ENCODE measurements around the gene NCK2. TPM values are rescaled to one million over a fixed set of nuclear protein-coding genes. Genes with fewer than 3 reads are reported as not detected.

The NCK2 gene
- total and polyA plus RNA-seq, 10 of the 15 experiments (the other 5 are each of a cell fraction or from before 2014, with no cell fraction given), result 1.2 to 30.9 (median 14.1) TPM

GRCh38 chr2:105738658-105739241 is 6.0 kb upstream of the NCK2 start:
- peak overlapping the region; percentile 51 for H3K4me2 ChIP-seq (ENCODE audit: control insufficient read depth, insufficient read depth)
- in situ Hi-C loops (cut with MboI) (no loop called here), intact Hi-C loops (cut with micrococcal nuclease; ENCODE audit: unreplicated experiment) (no loop called here)
- H3K9ac ChIP-seq (ENCODE audit: control insufficient read depth, insufficient read depth, low read length), result no peak overlapping the region
- TF ChIP-seq GABPA (IDR thresholded peaks at IDR 0.05; ENCODE audit: low read depth) (peak; percentile 58; the same call in 1 of the 2 replicates), TCF7 (IDR thresholded peaks at IDR 0.05; ENCODE audit: borderline replicate concordance) (no peak), SIX5 (IDR thresholded peaks at IDR 0.05; ENCODE audit: low read depth, low read length, severe bottlenecking) (no peak)
- SMC1A ChIA-PET (ENCODE audit: uncharacterized antibody, unreplicated experiment), result interaction anchor here (1.4 kb wide), 1 partner anchor 9 kb away, joined by 4 read pairs; no protein-coding TSS in a partner anchor
- H3K4me1 ChIP-seq (ENCODE audit: control insufficient read depth, insufficient read depth, low read length), result peaks cover 4% of the 10 kb centered on the region
- POLR2A ChIA-PET, result no interaction called here
- H3K27me3 ChIP-seq (replicated peaks in 1 of 2; ENCODE audit: control insufficient read depth in 2 of 2, insufficient read depth in 2 of 2, low read length in 1 of 2), result no peaks in the 10 kb centered on the region; a peak in 1 of 4 replicates
- no peaks in the 10 kb centered on the region; the same call in 2 of the 3 replicates for H3K9me3 ChIP-seq (replicated peaks; ENCODE audit: control insufficient read depth, insufficient read depth, low read length)
- RAD21 ChIA-PET (ENCODE audit: unreplicated experiment), result interaction anchor here (1.7 kb wide), 1 partner anchor 11 kb away, joined by 3 read pairs; no protein-coding TSS in a partner anchor
- peak overlapping the region; percentile 52 for H2AFZ ChIP-seq (ENCODE audit: control insufficient read depth, low read depth, low read length)
- no peak for DNase-seq (ENCODE audit: low read depth, low spot score)
- 41% methylated on average over 6 of the region's 6 CpGs for WGBS (ENCODE audit: insufficient coverage, insufficient replicate concordance, low lambda C conversion rate, missing lambda C conversion rate)
- H3K36me3 ChIP-seq (ENCODE audit: control insufficient read depth in 2 of 2, insufficient read depth in 2 of 2, low read length in 1 of 2), result no peaks in the 10 kb centered on the region
- no peak for FAIRE-seq
- H3K79me2 ChIP-seq (ENCODE audit: control insufficient read depth, insufficient read depth, low read length), result no peaks in the 10 kb centered on the region
- CTCF ChIA-PET, result interaction anchor here (0.7 kb wide), 1 partner anchor 10 kb away, joined by 3 read pairs; no protein-coding TSS in a partner anchor
- no TSS peak for BruUV-seq (replicated peaks)
- no peaks in the 10 kb centered on the region for H4K20me1 ChIP-seq (ENCODE audit: control insufficient read depth, insufficient read depth)
- no peak overlapping the region for H3K4me3 ChIP-seq
- no peak overlapping the region for H3K27ac ChIP-seq (ENCODE audit: control insufficient read depth, insufficient read depth)
- ATAC-seq, result no peak

- no peak overlapping the region for H3K4me2 ChIP-seq (ENCODE audit: control insufficient read depth, insufficient read depth)
- TF ChIP-seq GATAD2B (conservative IDR thresholded peaks at IDR 0.05; ENCODE audit: low read depth) (no peak), MXI1 (IDR thresholded peaks at IDR 0.05; ENCODE audit: low read depth, low read length) (no peak), GABPA (IDR thresholded peaks at IDR 0.05; ENCODE audit: low read depth) (no peak), ZNF384 (IDR thresholded peaks at IDR 0.05; ENCODE audit: borderline replicate concordance, low read depth, low read length) (no peak), ZNF687 (IDR thresholded peaks at IDR 0.05) (no peak), SMARCA5 (IDR thresholded peaks at IDR 0.05) (no peak), PAX8 (IDR thresholded peaks at IDR 0.05) (no peak), ZBTB4 (CRISPR knock-in tag; IDR thresholded peaks at IDR 0.05) (no peak)
Measured at GRCh38 chr2:105739426-105739825, 5.3 kb upstream of the NCK2 start.

More at GRCh38 chr2:105739426-105739825, 5.3 kb upstream of the NCK2 start:
- peaks cover 9% of the 10 kb centered on the region for H3K4me1 ChIP-seq (ENCODE audit: control insufficient read depth, insufficient read depth, low read length)
- H3K36me3 ChIP-seq (ENCODE audit: control insufficient read depth in 2 of 2, insufficient read depth in 2 of 2, low read length in 1 of 2), result no peaks in the 10 kb centered on the region
- H3K4me3 ChIP-seq, result no peak overlapping the region
- H3K79me2 ChIP-seq (ENCODE audit: control insufficient read depth, insufficient read depth, low read length), result no peaks in the 10 kb centered on the region
- in situ Hi-C loops (cut with MboI) (no loop called here), intact Hi-C loops (cut with micrococcal nuclease; ENCODE audit: unreplicated experiment) (no loop called here)
- POLR2A ChIA-PET, result no interaction called here
- RAD21 ChIA-PET (ENCODE audit: unreplicated experiment), result no interaction called here
- no peaks in the 10 kb centered on the region; the same call in 2 of the 3 replicates for H3K9me3 ChIP-seq (replicated peaks; ENCODE audit: control insufficient read depth, insufficient read depth, low read length)
- ATAC-seq (no peak), FAIRE-seq (no peak), DNase-seq (ENCODE audit: low read depth, low spot score) (no peak)
- BruUV-seq (replicated peaks), result no TSS peak
- no peak overlapping the region for H3K27ac ChIP-seq (ENCODE audit: control insufficient read depth, insufficient read depth)
- H3K9ac ChIP-seq (ENCODE audit: control insufficient read depth, insufficient read depth, low read length), result no peak overlapping the region
- CTCF ChIA-PET, result no interaction called here
- 13% methylated on average over 8 of the region's 8 CpGs for WGBS (ENCODE audit: insufficient coverage, insufficient replicate concordance, low lambda C conversion rate, missing lambda C conversion rate)
- SMC1A ChIA-PET (ENCODE audit: uncharacterized antibody, unreplicated experiment), result interaction anchor here (1.4 kb wide), 1 partner anchor 8 kb away, joined by 4 read pairs; no protein-coding TSS in a partner anchor
- no peaks in the 10 kb centered on the region for H4K20me1 ChIP-seq (ENCODE audit: control insufficient read depth, insufficient read depth)
- no peaks in the 10 kb centered on the region; a peak in 1 of 4 replicates for H3K27me3 ChIP-seq (replicated peaks in 1 of 2; ENCODE audit: control insufficient read depth in 2 of 2, insufficient read depth in 2 of 2, low read length in 1 of 2)
- H2AFZ ChIP-seq (ENCODE audit: control insufficient read depth, low read depth, low read length), result peak overlapping the region; percentile 52; the same call in 1 of the 2 replicates

Data from GM12878 (cell line).